H9 (cell line): ENCODE measurements around the gene UTS2B. TPM values are rescaled to one million over a fixed set of nuclear protein-coding genes. Genes with fewer than 3 reads are reported as not detected.

Source experiments
- DNase-seq: peaks from one replicate; pipeline ENCODE4 v3.0.0-alpha.2; 2017
- H2AFZ ChIP-seq: one replicate; pipeline ENCODE4 v1.6.1; 2013; ENCODE audit warnings: mild to moderate bottlenecking, low read length, control low read depth, moderate library complexity
- H2AK5ac ChIP-seq: 2 replicates; pipeline ENCODE4 v1.6.1; 2013; ENCODE audit warnings: low read length, control low read depth, mixed read lengths; ENCODE audit not compliant: insufficient read length
- H2BK120ac ChIP-seq: one replicate; pipeline ENCODE4 v1.6.1; 2013; ENCODE audit warnings: low read depth, mild to moderate bottlenecking, low read length, control low read depth, inconsistent platforms; ENCODE audit not compliant: poor library complexity, severe bottlenecking
- H2BK12ac ChIP-seq: 2 replicates; pipeline ENCODE4 v1.6.1; 2013; ENCODE audit warnings: low read length, control low read depth, mixed read lengths, low read depth; ENCODE audit not compliant: insufficient read length
- H2BK15ac ChIP-seq: 2 replicates; pipeline ENCODE4 v1.6.1; 2013; ENCODE audit warnings: low read depth, low read length, control low read depth
- H2BK20ac ChIP-seq: one replicate; pipeline ENCODE4 v1.6.1; 2013; ENCODE audit warnings: low read depth, mild to moderate bottlenecking, low read length, control low read depth, inconsistent platforms; ENCODE audit not compliant: poor library complexity, severe bottlenecking
- H2BK5ac ChIP-seq: 2 replicates; pipeline ENCODE4 v1.6.1; 2013; ENCODE audit warnings: low read length, control low read depth, mixed read lengths; ENCODE audit not compliant: insufficient read length
- H3K14ac ChIP-seq: 2 replicates; pipeline ENCODE4 v1.6.1; 2013; ENCODE audit warnings: low read length, control low read depth; ENCODE audit not compliant: insufficient read depth
- H3K18ac ChIP-seq: 2 replicates; pipeline ENCODE4 v1.6.1; 2013; ENCODE audit warnings: low read depth, mild to moderate bottlenecking, mixed read lengths, low read length, control low read depth; ENCODE audit not compliant: insufficient read length
- H3K23ac ChIP-seq: 2 replicates; pipeline ENCODE4 v1.6.1; 2013; ENCODE audit warnings: low read length, control low read depth, mixed read lengths, low read depth; ENCODE audit not compliant: insufficient read length
- H3K23me2 ChIP-seq: 2 replicates; pipeline ENCODE4 v1.6.1; 2013; ENCODE audit warnings: low read depth, mild to moderate bottlenecking, mixed read lengths, low read length, control low read depth; ENCODE audit not compliant: insufficient read length, poor library complexity, severe bottlenecking
- H3K27ac ChIP-seq: 2 replicates; pipeline ENCODE4 v1.5.1; 2013; ENCODE audit warnings: low read length, control low read depth, mixed read lengths, low read depth; ENCODE audit not compliant: insufficient read length
- H3K27me3 ChIP-seq: 2 replicates; pipeline ENCODE4 v1.6.1; 2013; ENCODE audit warnings: low read length, control low read depth, inconsistent platforms; ENCODE audit not compliant: insufficient read depth
- H3K4ac ChIP-seq: 2 replicates; pipeline ENCODE4 v1.6.1; 2013; ENCODE audit warnings: low read depth, mild to moderate bottlenecking, control low read depth, inconsistent platforms, low read length, moderate library complexity
- H3K4me1 ChIP-seq: 2 replicates; pipeline ENCODE4 v1.6.1; 2013; ENCODE audit warnings: low read length, control low read depth, inconsistent platforms; ENCODE audit not compliant: insufficient read depth
- H3K4me2 ChIP-seq: 2 replicates; pipeline ENCODE4 v1.6.1; 2013; ENCODE audit warnings: low read length, control low read depth, mixed read lengths; ENCODE audit not compliant: insufficient read length, insufficient read depth
- H3K56ac ChIP-seq: 2 replicates; pipeline ENCODE4 v1.6.1; 2013; ENCODE audit warnings: low read depth, mild to moderate bottlenecking, mixed read lengths, low read length, control low read depth; ENCODE audit not compliant: insufficient read length
- H3K79me1 ChIP-seq: 2 replicates; pipeline ENCODE4 v1.6.1; 2013; ENCODE audit warnings: low read depth, mild to moderate bottlenecking, moderate library complexity, low read length, control low read depth, inconsistent platforms; ENCODE audit not compliant: insufficient read depth, poor library complexity, severe bottlenecking
- H3K79me2 ChIP-seq: 2 replicates; pipeline ENCODE4 v1.6.1; 2013; ENCODE audit warnings: low read length, control low read depth, inconsistent platforms; ENCODE audit not compliant: insufficient read depth
- H3K9ac ChIP-seq: 2 replicates; pipeline ENCODE4 v1.6.1; 2013; ENCODE audit warnings: low read length, control low read depth, mixed read lengths; ENCODE audit not compliant: insufficient read length; ENCODE audit errors: extremely low read depth
- H3K9me3 ChIP-seq: one replicate; pipeline ENCODE4 v1.6.1; 2013; ENCODE audit warnings: low read depth, low read length, inconsistent platforms; ENCODE audit not compliant: control insufficient read depth
- H3T11ph ChIP-seq: one replicate; pipeline ENCODE4 v1.6.1; 2013; ENCODE audit warnings: mild to moderate bottlenecking, low read length, control low read depth, inconsistent platforms
- H4K20me1 ChIP-seq: one replicate; pipeline ENCODE4 v1.6.1; 2013; ENCODE audit not compliant: control insufficient read depth, insufficient read length, insufficient read depth
- H4K5ac ChIP-seq: 2 replicates; pipeline ENCODE4 v1.6.1; 2013; ENCODE audit warnings: low read depth, mild to moderate bottlenecking, mixed read lengths, low read length, control low read depth; ENCODE audit not compliant: insufficient read length
- H4K8ac ChIP-seq: replicated peaks from 2 replicates; pipeline ENCODE4 v1.6.1; 2013; ENCODE audit warnings: low read length, control low read depth, mixed read lengths, low read depth; ENCODE audit not compliant: insufficient read length
- H4K91ac ChIP-seq: 2 replicates; pipeline ENCODE4 v1.6.1; 2013; ENCODE audit warnings: low read depth, mild to moderate bottlenecking, moderate library complexity, mixed read lengths, low read length, control low read depth; ENCODE audit not compliant: insufficient read length
- H3K27ac Mint-ChIP-seq, 3 experiments: 2 replicates in 2 of 3; 3 replicates in 1 of 3; pipeline ENCODE4 v1.8.0; 2020 to 2021; ENCODE audit warnings: mixed read lengths in 3 of 3, mild to moderate bottlenecking in 1 of 3, moderate library complexity in 1 of 3
- H3K27me3 Mint-ChIP-seq: 2 replicates; pipeline ENCODE4 v1.8.0; 2021; ENCODE audit warnings: low read depth, mild to moderate bottlenecking, moderate library complexity, mixed read lengths
- H3K36me3 Mint-ChIP-seq, 3 experiments: 2 replicates in 2 of 3; 3 replicates in 1 of 3; pipeline ENCODE4 v1.8.0; 2020 to 2021; ENCODE audit warnings: low read depth in 3 of 3, mixed read lengths in 3 of 3; ENCODE audit not compliant: insufficient read depth in 1 of 3
- H3K4me1 Mint-ChIP-seq, 2 experiments: 2 replicates each; pipeline ENCODE4 v1.8.0; 2020; ENCODE audit warnings: mixed read lengths in 2 of 2
- H3K4me3 Mint-ChIP-seq, 2 experiments: 2 replicates in 1 of 2; 3 replicates in 1 of 2; pipeline ENCODE4 v1.8.0; 2020 to 2021; ENCODE audit warnings: mild to moderate bottlenecking in 2 of 2, mixed read lengths in 2 of 2, moderate library complexity in 1 of 2
- H3K9me3 Mint-ChIP-seq, 2 experiments: 2 replicates in 1 of 2; 3 replicates in 1 of 2; pipeline ENCODE4 v1.8.0; 2020; ENCODE audit warnings: mild to moderate bottlenecking in 2 of 2, mixed read lengths in 2 of 2, moderate library complexity in 1 of 2
- CTCF ChIP-seq: fragments of 200-600 bp; sonication (generic); conservative IDR thresholded peaks from 3 replicates; pipeline ENCODE4 v1.8.0; 2021; ENCODE audit warnings: antibody characterized with exemption, mild to moderate bottlenecking
- WGBS: extraction: QIAGEN DNeasy Blood & Tissue Kit; methylation state at CpG from one replicate; pipeline ENCODE4 v1.1.7; 2013; ENCODE audit warnings: missing lambda C conversion rate, low lambda C conversion rate, mixed read lengths; ENCODE audit not compliant: insufficient read length; ENCODE audit errors: extremely low coverage; 5-methylcytosine and 5-hydroxymethylcytosine counted together
- total RNA-seq: library from RNA; stranded (reverse); gene quantifications from 2 replicates; pipeline ENCODE4 v1.2.1, GENCODE V29; 2021

Gene UTS2B
- total RNA-seq, 1 experiment from 2014 or later: 0.09 TPM

GRCh38 chr3:191376516-191377141, 46.3 kb upstream of the UTS2B start:
- Histone ChIP-seq H3K23me2 (no peaks in the 10 kb centered on the region), H3K56ac (no peak overlapping the region), H2AFZ (no peak overlapping the region), H4K20me1 (no peaks in the 10 kb centered on the region), H3K9me3 (no peaks in the 10 kb centered on the region), H2BK120ac (no peak overlapping the region), H3K27ac (no peak overlapping the region), H3K4ac (no peak overlapping the region), H2BK5ac (no peak overlapping the region), H3K4me2 (no peak overlapping the region), H2AK5ac (no peak overlapping the region), H3K79me1 (no peaks in the 10 kb centered on the region), H4K5ac (no peak overlapping the region), H2BK12ac (no peak overlapping the region), H3K18ac (no peak overlapping the region), H2BK20ac (no peak overlapping the region), H4K91ac (no peak overlapping the region), H3K79me2 (no peaks in the 10 kb centered on the region), H3K4me1 (no peaks in the 10 kb centered on the region; the same call in 1 of the 2 replicates), H3K23ac (no peak overlapping the region), H3K9ac (no peak overlapping the region), H3T11ph (no peak overlapping the region), H3K27me3 (no peaks in the 10 kb centered on the region), H3K14ac (no peak overlapping the region), H4K8ac (no peak overlapping the region), H2BK15ac (no peak overlapping the region)
- no CpG with 5 or more reads among the region's 7 CpGs for WGBS
- Mint-ChIP-seq H3K4me1 (peaks cover 12 to 13% of the 10 kb centered on the region in 2 experiments), H3K27ac (peak overlapping the region in 2 of 3 experiments; percentile 8 to 68; a peak in 5 of 7 replicates), H3K27me3 (no peaks in the 10 kb centered on the region), H3K4me3 (no peak overlapping the region), H3K36me3 (peaks cover 11 to 20% (median 15%) of the 10 kb centered on the region in 3 experiments), H3K9me3 (no peaks in the 10 kb centered on the region)
- no peak for TF ChIP-seq CTCF
- no peak for DNase-seq
